H1 (cell line): ENCODE measurements around the gene PSKH1. TPM values are rescaled to one million over a fixed set of nuclear protein-coding genes. Genes with fewer than 3 reads are reported as not detected.

Experiments used
- CTCF ChIA-PET: fragments of 300-600 bp; sonication (Branson Sonifier 250); formaldehyde crosslinking; loops from one replicate; lab custom pipeline; 2021; ENCODE audit not compliant: partially characterized antibody; lab: Charles Lee
- POLR2A ChIA-PET: fragments of 300-600 bp; sonication (Branson Sonifier 250); formaldehyde crosslinking; loops from one replicate; lab custom pipeline; 2021; ENCODE audit warnings: inconsistent platforms; ENCODE audit not compliant: partially characterized antibody; lab: Charles Lee
- DNase-seq, 2 experiments: peaks; one replicate each; pipeline versions ENCODE4 v3.0.0 to v3.0.0-alpha.2; 2010 to 2022; ENCODE audit warnings: low spot score in 2 of 2, low read depth in 1 of 2, mixed read lengths in 1 of 2
- FAIRE-seq: peaks from 2 replicates; lab custom pipeline; 2011; peaks lifted over from hg19 to GRCh38; lab: Jason Lieb, UNC
- H2AFZ ChIP-seq: 2 replicates; pipeline ENCODE4 v1.8.1; 2012; ENCODE audit warnings: low read length, inconsistent platforms
- H2AK5ac ChIP-seq: 2 replicates; pipeline ENCODE4 v1.6.1; 2013; ENCODE audit warnings: low read depth, low read length
- H2BK120ac ChIP-seq: replicated peaks from 2 replicates; pipeline ENCODE3; 2013; ENCODE audit warnings: low read depth, low read length, inconsistent platforms
- H2BK12ac ChIP-seq: 2 replicates; pipeline ENCODE4 v1.6.1; 2013; ENCODE audit warnings: low read depth, low read length
- H2BK15ac ChIP-seq: 2 replicates; pipeline ENCODE4 v1.6.1; 2013; ENCODE audit warnings: low read length
- H2BK20ac ChIP-seq: 2 replicates; pipeline ENCODE4 v1.6.1; 2013; ENCODE audit warnings: low read length
- H2BK5ac ChIP-seq: 2 replicates; pipeline ENCODE4 v1.6.1; 2013; ENCODE audit warnings: low read depth, low read length
- H3K14ac ChIP-seq: 2 replicates; pipeline ENCODE4 v1.6.1; 2013; ENCODE audit warnings: inconsistent platforms; ENCODE audit not compliant: insufficient read length
- H3K18ac ChIP-seq: 2 replicates; pipeline ENCODE4 v1.6.1; 2013; ENCODE audit warnings: low read length; ENCODE audit errors: extremely low read depth
- H3K23ac ChIP-seq: 2 replicates; pipeline ENCODE4 v1.6.1; 2013; ENCODE audit warnings: inconsistent platforms; ENCODE audit not compliant: insufficient read length
- H3K23me2 ChIP-seq: 2 replicates; pipeline ENCODE4 v1.6.1; 2013; ENCODE audit warnings: low read depth, low read length
- H3K27ac ChIP-seq: 2 replicates; pipeline ENCODE4 v1.6.1; 2011; ENCODE audit warnings: low read depth, low read length, inconsistent platforms
- H3K27me3 ChIP-seq, 4 experiments: replicated peaks in 1 of 4; 1 replicate in 1 of 4; 2 replicates in 3 of 4; pipeline versions ENCODE4 v1.6.1 to v1.8.1; 2011 to 2013; ENCODE audit warnings: low read length in 3 of 4, mild to moderate bottlenecking in 3 of 4, inconsistent platforms in 2 of 4, mixed read lengths in 2 of 4, moderate library complexity in 1 of 4; ENCODE audit not compliant: control insufficient read depth in 3 of 4, insufficient read depth in 3 of 4; ENCODE audit errors: extremely low read depth in 1 of 4
- H3K36me3 ChIP-seq, 4 experiments: 2 replicates each; pipeline versions ENCODE4 v1.6.1 to v1.8.1; 2011 to 2013; ENCODE audit warnings: mild to moderate bottlenecking in 4 of 4, low read length in 3 of 4, moderate library complexity in 2 of 4, control low read depth in 1 of 4, inconsistent platforms in 1 of 4; ENCODE audit not compliant: insufficient read depth in 4 of 4, control insufficient read depth in 2 of 4
- H3K4ac ChIP-seq: replicated peaks from 2 replicates; pipeline ENCODE3; 2013; ENCODE audit warnings: low read length, low read depth, mixed read lengths, inconsistent platforms; ENCODE audit not compliant: insufficient read length
- H3K4me1 ChIP-seq, 4 experiments: replicated peaks in 1 of 4; 1 replicate in 1 of 4; 2 replicates in 3 of 4; pipeline versions ENCODE4 v1.6.1 to v1.8.1; 2011 to 2013; ENCODE audit warnings: low read length in 3 of 4, inconsistent platforms in 2 of 4, mixed read lengths in 1 of 4; ENCODE audit not compliant: insufficient read depth in 4 of 4, control insufficient read depth in 3 of 4
- H3K4me2 ChIP-seq, 2 experiments: 2 replicates each; pipeline versions ENCODE4 v1.6.1 to v1.8.1; 2011 to 2013; ENCODE audit warnings: low read depth in 2 of 2, low read length in 2 of 2, control low read depth in 1 of 2, inconsistent platforms in 1 of 2, mild to moderate bottlenecking in 1 of 2; ENCODE audit not compliant: insufficient read depth in 1 of 2
- H3K4me3 ChIP-seq, 4 experiments: fragments of 200-600, 300-600 bp in 1 of 4; sonication (generic), shearing (Covaris generic), sonication (Bioruptor Twin) in 1 of 4; 2 replicates each; pipeline versions ENCODE4 v1.5.1 to v1.8.1; 2011 to 2016; ENCODE audit warnings: low read length in 4 of 4, low read depth in 3 of 4, control low read depth in 2 of 4, inconsistent platforms in 2 of 4, mild to moderate bottlenecking in 2 of 4, mixed read lengths in 1 of 4, moderate library complexity in 1 of 4; ENCODE audit not compliant: insufficient read depth in 2 of 4; ENCODE audit errors: extremely low read depth in 1 of 4
- H3K56ac ChIP-seq: replicated peaks from 2 replicates; pipeline ENCODE3; 2013; ENCODE audit warnings: low read depth, mild to moderate bottlenecking, mixed read lengths, low read length, inconsistent platforms; ENCODE audit not compliant: insufficient read length
- H3K79me1 ChIP-seq: 2 replicates; pipeline ENCODE4 v1.6.1; 2013; ENCODE audit warnings: low read depth, low read length, control low read depth
- H3K79me2 ChIP-seq, 2 experiments: 2 replicates each; pipeline versions ENCODE4 v1.6.1 to v1.8.1; 2012 to 2013; ENCODE audit warnings: low read length in 2 of 2, mild to moderate bottlenecking in 2 of 2, inconsistent platforms in 1 of 2; ENCODE audit not compliant: insufficient read depth in 2 of 2, control insufficient read depth in 1 of 2
- H3K9ac ChIP-seq, 4 experiments: replicated peaks in 1 of 4; 1 replicate in 1 of 4; 2 replicates in 3 of 4; pipeline versions ENCODE4 v1.6.1 to v1.8.1; 2011 to 2013; ENCODE audit warnings: low read depth in 3 of 4, low read length in 3 of 4, control low read depth in 2 of 4, mild to moderate bottlenecking in 2 of 4, moderate library complexity in 2 of 4, inconsistent platforms in 1 of 4; ENCODE audit errors: extremely low read depth in 1 of 4
- H3K9me3 ChIP-seq, 2 experiments: 2 replicates each; pipeline versions ENCODE4 v1.6.1 to v1.8.1; 2012 to 2013; ENCODE audit warnings: mild to moderate bottlenecking in 2 of 2, moderate library complexity in 2 of 2, control low read depth in 1 of 2, inconsistent platforms in 1 of 2, low read depth in 1 of 2, low read length in 1 of 2, mixed read lengths in 1 of 2; ENCODE audit not compliant: insufficient read depth in 2 of 2
- H4K20me1 ChIP-seq, 2 experiments: replicated peaks in 1 of 2; 2 replicates each; pipeline versions ENCODE3 to v1.8.1; 2011 to 2013; ENCODE audit warnings: inconsistent platforms in 2 of 2, low read length in 2 of 2, mild to moderate bottlenecking in 1 of 2; ENCODE audit not compliant: insufficient read depth in 2 of 2, control insufficient read depth in 1 of 2
- H4K5ac ChIP-seq: 2 replicates; pipeline ENCODE4 v1.6.1; 2013; ENCODE audit warnings: low read length, low read depth, mixed read lengths, inconsistent platforms; ENCODE audit not compliant: insufficient read length
- H4K8ac ChIP-seq: 2 replicates; pipeline ENCODE4 v1.8.0; 2013; ENCODE audit warnings: mild to moderate bottlenecking, moderate library complexity, low read length, inconsistent platforms; ENCODE audit not compliant: insufficient read depth; ENCODE audit errors: extremely low read depth
- H4K91ac ChIP-seq: replicated peaks from 2 replicates; pipeline ENCODE3; 2013; ENCODE audit warnings: low read length, mixed read lengths, inconsistent platforms; ENCODE audit not compliant: insufficient read length
- CBX8 ChIP-seq: fragments of 300-800, 300-1000 bp; sonication (generic); IDR thresholded peaks from 2 replicates; pipeline ENCODE4 v1.7.1; 2016; ENCODE audit warnings: low read depth, low read length, borderline replicate concordance
- JUND ChIP-seq: IDR thresholded peaks from 2 replicates; pipeline ENCODE4 v1.6.1; 2011; ENCODE audit warnings: mild to moderate bottlenecking, improper control_type of control experiment, low read length
- KDM1A ChIP-seq: fragments of 200-600, 300-600 bp; sonication (generic); IDR thresholded peaks from 2 replicates; pipeline ENCODE4 v1.7.1; 2016; ENCODE audit warnings: mild to moderate bottlenecking, low read length, borderline replicate concordance
- POLR2AphosphoS5 ChIP-seq: IDR thresholded peaks from 2 replicates; pipeline ENCODE4 v1.6.1; 2011; ENCODE audit warnings: low read depth, low read length
- RBBP5 ChIP-seq: IDR thresholded peaks from 2 replicates; pipeline ENCODE4 v1.7.1; 2012; ENCODE audit warnings: low read depth, mild to moderate bottlenecking, inconsistent platforms, low read length, moderate library complexity, borderline replicate concordance
- RFX5 ChIP-seq: IDR thresholded peaks from 2 replicates; pipeline ENCODE4 v1.6.1; 2011; ENCODE audit warnings: low read depth, low read length, improper control_type of control experiment, borderline replicate concordance
- SAP30 ChIP-seq: fragments of 300-600 bp; sonication (generic); IDR thresholded peaks from 2 replicates; pipeline ENCODE4 v1.7.1; 2012; ENCODE audit warnings: low read length, moderate library complexity, mild to moderate bottlenecking, inconsistent platforms; ENCODE audit not compliant: insufficient read depth, insufficient replicate concordance
- SIX5 ChIP-seq: IDR thresholded peaks from 2 replicates; pipeline ENCODE4 v1.6.1; 2011; ENCODE audit warnings: mild to moderate bottlenecking, low read depth, low read length
- WGBS, 2 experiments: shearing (Covaris generic) in 1 of 2; methylation state at CpG; one replicate each; pipeline versions ENCODE4 v1.1.6 to v1.1.7; 2013 to 2015; ENCODE audit warnings: low lambda C conversion rate in 2 of 2, mixed read lengths in 2 of 2, inconsistent platforms in 1 of 2, low coverage in 1 of 2, missing lambda C conversion rate in 1 of 2; ENCODE audit not compliant: insufficient replicate concordance in 2 of 2, insufficient coverage in 1 of 2, insufficient read length in 1 of 2; ENCODE audit errors: extremely low coverage in 1 of 2, missing lambda C conversion rate in 1 of 2; 5-methylcytosine and 5-hydroxymethylcytosine counted together
- polyA plus RNA-seq, 7 experiments: library from polyadenylated mRNA; depleted of rRNA in 3 of 7; stranded (reverse) in 5 of 7; unstranded in 2 of 7; fragments of >200 nt in 5 of 7; fragments of 200-250 nt in 2 of 7; gene quantifications; 1 replicate in 5 of 7; 2 replicates in 1 of 7; 4 replicates in 1 of 7; pipeline versions ENCODE4 v1.2.1 to v1.2.3, GENCODE V29; 2011 to 2013; ENCODE audit warnings: missing spikeins in 2 of 7, mixed read lengths in 2 of 7
- total RNA-seq: library from RNA; stranded (reverse); fragmentation: NEBNext Ultra II Directional; extraction: Animal tissue kit (Norgen Biotek cat#: 25700); gene quantifications from 2 replicates; pipeline ENCODE4 v1.2.1, GENCODE V29; 2021

Gene PSKH1
- total and polyA plus RNA-seq, 2 of the 8 experiments (the other 6 are each of a cell fraction or from before 2014, with no cell fraction given): 24.8 to 51.0 TPM

GRCh38 chr16:67946128-67946569 lies 53.1 kb downstream of the PSKH1 start:
- Histone ChIP-seq H3K79me1 (peaks cover 2% of the 10 kb centered on the region; the same call in 1 of the 2 replicates), H3K56ac (no peak overlapping the region), H3K14ac (no peak overlapping the region), H3K4me3 (no peak overlapping the region), H3K79me2 (no peaks in the 10 kb centered on the region), H2BK120ac (no peak overlapping the region), H4K91ac (no peak overlapping the region), H3K9ac (no peak overlapping the region), H3K36me3 (peaks cover 7 to 51% (median 22%) of the 10 kb centered on the region in 4 experiments; a peak in 6 of 8 replicates), H3K4ac (no peak overlapping the region), H3K9me3 (no peaks in the 10 kb centered on the region), H3K23me2 (peaks cover 3% of the 10 kb centered on the region; the same call in 1 of the 2 replicates), H2BK12ac (no peak overlapping the region), H4K20me1 (peaks cover 15 to 42% of the 10 kb centered on the region in 2 experiments), H3K27ac (no peak overlapping the region), H2BK15ac (no peak overlapping the region), H3K4me1 (no peaks in the 10 kb centered on the region; a peak in 1 of 7 replicates), H2BK20ac (no peak overlapping the region), H4K5ac (no peak overlapping the region), H2AK5ac (no peak overlapping the region), H2BK5ac (no peak overlapping the region), H2AFZ (no peak overlapping the region), H3K23ac (no peak overlapping the region), H3K27me3 (no peaks in the 10 kb centered on the region), H3K4me2 (no peak overlapping the region), H4K8ac (no peak overlapping the region; the same call in 1 of the 2 replicates), H3K18ac (no peak overlapping the region)
- ChIA-PET CTCF (interaction anchor here (0.6 to 27.1 kb wide), 8 partner anchors 8 to 771 kb away, joined by 3 to 623 read pairs (median 4); partner anchors contain the start of genes EDC4, NRN1L, PSKH1 and SLC12A4), POLR2A (interaction anchor here (1.1 to 8.5 kb wide), 5 partner anchors 11 to 81 kb away, joined by 3 to 47 read pairs (median 3); partner anchors contain the start of genes DDX28, DUS2 and PSMB10)
- no peak for FAIRE-seq
- 91% methylated on average over 17 of the region's 20 CpGs; no CpG with 5 or more reads in 1 of the 2 experiments for WGBS, 2 experiments
- no peak for DNase-seq
- TF ChIP-seq JUND: no peak
- no peak for TF ChIP-seq SAP30
- TF ChIP-seq CBX8: no peak
- TF ChIP-seq SIX5: no peak
- no peak for TF ChIP-seq RFX5
- no peak for TF ChIP-seq POLR2AphosphoS5
- no peak for TF ChIP-seq KDM1A
- TF ChIP-seq RBBP5: no peak
